Neural progenitor cell (in vitro differentiated cells): ENCODE data around the gene LVRN.

Experiments used
- EZH2phosphoT487 ChIP-seq: fragments of 200-600 bp; sonication (generic); IDR thresholded peaks from 2 replicates; pipeline ENCODE4 v1.6.1; 2017; ENCODE audit warnings: antibody characterized with exemption
- TF ChIP-seq, protein P1 (sequence below): fragments of 200-600 bp; sonication (generic); IDR thresholded peaks from 2 replicates; pipeline ENCODE4 v1.5.1; 2017; ENCODE audit warnings: antibody characterized with exemption, mild to moderate bottlenecking

DNA sequence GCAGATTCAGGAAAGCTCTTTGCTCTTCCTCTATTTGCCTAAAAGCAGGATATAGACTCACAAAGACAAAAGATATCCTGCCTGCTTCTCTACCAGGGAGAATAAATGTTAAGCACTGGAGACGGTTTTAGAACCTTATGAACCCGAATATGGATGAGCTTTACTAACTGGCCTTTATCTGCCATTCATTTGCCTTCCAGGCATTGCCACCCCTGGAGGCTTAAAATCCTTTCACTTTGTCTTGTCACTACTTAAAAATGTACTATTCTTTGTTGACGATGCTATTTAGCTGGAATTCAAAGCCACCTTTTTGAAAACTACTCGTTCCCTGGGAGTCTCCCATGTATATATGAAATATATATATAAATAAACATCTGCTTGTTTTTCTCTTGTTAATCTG, 23.2 kb upstream of the LVRN start:
- TF ChIP-seq, protein P1, sequence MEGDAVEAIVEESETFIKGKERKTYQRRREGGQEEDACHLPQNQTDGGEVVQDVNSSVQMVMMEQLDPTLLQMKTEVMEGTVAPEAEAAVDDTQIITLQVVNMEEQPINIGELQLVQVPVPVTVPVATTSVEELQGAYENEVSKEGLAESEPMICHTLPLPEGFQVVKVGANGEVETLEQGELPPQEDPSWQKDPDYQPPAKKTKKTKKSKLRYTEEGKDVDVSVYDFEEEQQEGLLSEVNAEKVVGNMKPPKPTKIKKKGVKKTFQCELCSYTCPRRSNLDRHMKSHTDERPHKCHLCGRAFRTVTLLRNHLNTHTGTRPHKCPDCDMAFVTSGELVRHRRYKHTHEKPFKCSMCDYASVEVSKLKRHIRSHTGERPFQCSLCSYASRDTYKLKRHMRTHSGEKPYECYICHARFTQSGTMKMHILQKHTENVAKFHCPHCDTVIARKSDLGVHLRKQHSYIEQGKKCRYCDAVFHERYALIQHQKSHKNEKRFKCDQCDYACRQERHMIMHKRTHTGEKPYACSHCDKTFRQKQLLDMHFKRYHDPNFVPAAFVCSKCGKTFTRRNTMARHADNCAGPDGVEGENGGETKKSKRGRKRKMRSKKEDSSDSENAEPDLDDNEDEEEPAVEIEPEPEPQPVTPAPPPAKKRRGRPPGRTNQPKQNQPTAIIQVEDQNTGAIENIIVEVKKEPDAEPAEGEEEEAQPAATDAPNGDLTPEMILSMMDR = no peak
- no peak for TF ChIP-seq EZH2phosphoT487
